HG02759 (cell line): ENCODE measurements around the gene DISP2.

ENCODE experiments used
- ATAC-seq: cut with Tn5 transposase; IDR thresholded peaks from one replicate; pipeline ENCODE4 v1.9.1; 2021; ENCODE audit warnings: mild to moderate bottlenecking, moderate library complexity; ENCODE audit not compliant: unreplicated experiment

Gene DISP2

GRCh38 chr15:40418126-40418525 lies 60.1 kb downstream of the DISP2 start:
- no peak for ATAC-seq

GRCh38 chr15:40420071-40420713 lies 62.2 kb downstream of the DISP2 start:
- no peak for ATAC-seq

- ATAC-seq, result no peak
These were observed 62.8 kb downstream of the DISP2 start for GRCh38 chr15:40420793-40421192.

GRCh38 chr15:40421246-40422157 lies 63.5 kb downstream of the DISP2 start:
- peak; percentile 93 for ATAC-seq

GRCh38 chr15:40424483-40425115 lies 66.6 kb downstream of the DISP2 start:
- ATAC-seq, result no peak

GRCh38 chr15:40425681-40426080 lies 67.7 kb downstream of the DISP2 start:
- ATAC-seq, result no peak

- ATAC-seq, result no peak
These were observed 69.2 kb downstream of the DISP2 start for GRCh38 chr15:40427188-40427587.

- no peak for ATAC-seq
These were observed 70.2 kb downstream of the DISP2 start for GRCh38 chr15:40428185-40428584.
